ENCODE results near the gene ATP11B. TPM values are rescaled to one million over a fixed set of nuclear protein-coding genes. Genes with fewer than 3 reads are reported as not detected.

The ATP11B gene
- total RNA-seq, 1 experiment from 2014 or later, result 167 TPM

- peaks cover 7% of the 10 kb centered on the region; the same call in 1 of the 2 replicates for H3K79me2 ChIP-seq (ENCODE audit: low read length)
- DNase-seq, result no peak
- H3K4me3 ChIP-seq (ENCODE audit: low read length), result no peak overlapping the region
- H3K4me2 ChIP-seq (ENCODE audit: low read depth, low read length, poor library complexity, severe bottlenecking), result no peak overlapping the region
- no peaks in the 10 kb centered on the region for H3K9me3 ChIP-seq (ENCODE audit: low read length)
- peaks cover 7% of the 10 kb centered on the region for H3K4me1 ChIP-seq (ENCODE audit: low read length)
- H3K27me3 ChIP-seq (ENCODE audit: low read length), result no peaks in the 10 kb centered on the region
- H3K9me2 ChIP-seq (replicated peaks; ENCODE audit: insufficient read depth, low read length), result no peaks in the 10 kb centered on the region
- no peak overlapping the region for H3K9ac ChIP-seq (ENCODE audit: low read length)
- H3K27ac ChIP-seq (ENCODE audit: low read length), result no peak overlapping the region
- H2AFZ ChIP-seq (ENCODE audit: low read length), result no peak overlapping the region
- H3K36me3 ChIP-seq (ENCODE audit: insufficient read depth, low read length), result peaks cover 12% of the 10 kb centered on the region; the same call in 1 of the 2 replicates
- H4K20me1 ChIP-seq (ENCODE audit: insufficient read depth, low read depth, low read length), result no peaks in the 10 kb centered on the region
Measured at GRCh38 chr3:182921665-182922355, 128.5 kb downstream of the ATP11B start.

DNA sequence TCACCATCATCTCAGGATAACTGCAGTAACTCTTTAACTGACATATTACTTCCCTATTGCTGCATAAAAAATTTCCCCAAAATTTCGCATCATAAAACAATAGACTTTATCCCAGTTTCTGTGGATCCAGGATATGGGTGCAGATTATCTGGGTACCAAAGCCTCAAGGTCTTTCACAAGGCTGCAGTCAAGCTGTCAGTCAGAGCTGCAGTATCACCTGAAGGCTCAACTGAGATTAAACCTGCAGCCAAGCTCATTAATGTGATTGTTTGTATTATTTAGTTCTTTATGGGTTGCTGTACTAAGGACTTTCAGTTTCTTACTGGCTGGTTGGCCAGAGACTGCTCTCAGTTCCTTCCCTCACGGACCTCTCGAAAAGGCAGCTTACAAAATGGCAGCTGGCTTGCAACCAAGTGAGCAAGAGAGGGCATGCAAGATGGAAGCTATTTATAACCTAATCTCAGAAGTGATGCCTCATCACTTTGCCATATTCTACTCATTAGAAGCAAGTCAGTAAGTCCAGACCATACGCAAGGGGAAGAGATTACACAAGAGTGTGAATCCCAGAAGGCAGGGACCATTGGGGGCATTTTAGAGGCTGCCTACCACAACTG is 132.1 kb downstream of the ATP11B start:
- H3K4me1 ChIP-seq (ENCODE audit: low read length), result no peaks in the 10 kb centered on the region
- no peaks in the 10 kb centered on the region for H4K20me1 ChIP-seq (ENCODE audit: insufficient read depth, low read depth, low read length)
- H3K9ac ChIP-seq (ENCODE audit: low read length), result no peak overlapping the region
- no peak overlapping the region for H2AFZ ChIP-seq (ENCODE audit: low read length)
- no peak overlapping the region for H3K4me3 ChIP-seq (ENCODE audit: low read length)
- DNase-seq, result no peak
- H3K27ac ChIP-seq (ENCODE audit: low read length), result no peak overlapping the region
- no peaks in the 10 kb centered on the region for H3K9me3 ChIP-seq (ENCODE audit: low read length)
- peaks cover 15% of the 10 kb centered on the region; the same call in 1 of the 2 replicates for H3K36me3 ChIP-seq (ENCODE audit: insufficient read depth, low read length)
- peaks cover 8% of the 10 kb centered on the region for H3K79me2 ChIP-seq (ENCODE audit: low read length)
- no peaks in the 10 kb centered on the region for H3K9me2 ChIP-seq (replicated peaks; ENCODE audit: insufficient read depth, low read length)
- H3K27me3 ChIP-seq (ENCODE audit: low read length), result no peaks in the 10 kb centered on the region
- no peak overlapping the region for H3K4me2 ChIP-seq (ENCODE audit: low read depth, low read length, poor library complexity, severe bottlenecking)

- H3K4me3 ChIP-seq (ENCODE audit: low read length), result no peak overlapping the region
- H4K20me1 ChIP-seq (ENCODE audit: insufficient read depth, low read depth, low read length), result no peaks in the 10 kb centered on the region
- H3K4me2 ChIP-seq (ENCODE audit: low read depth, low read length, poor library complexity, severe bottlenecking), result no peak overlapping the region
- H3K9me2 ChIP-seq (replicated peaks; ENCODE audit: insufficient read depth, low read length), result no peaks in the 10 kb centered on the region
- H3K27me3 ChIP-seq (ENCODE audit: low read length), result no peaks in the 10 kb centered on the region
- H3K27ac ChIP-seq (ENCODE audit: low read length), result no peak overlapping the region
- no peaks in the 10 kb centered on the region for H3K9me3 ChIP-seq (ENCODE audit: low read length)
- peaks cover 8% of the 10 kb centered on the region for H3K79me2 ChIP-seq (ENCODE audit: low read length)
- DNase-seq, result no peak
- H3K36me3 ChIP-seq (ENCODE audit: insufficient read depth, low read length), result peaks cover 15% of the 10 kb centered on the region; the same call in 1 of the 2 replicates
- H2AFZ ChIP-seq (ENCODE audit: low read length), result no peak overlapping the region
- no peak overlapping the region for H3K9ac ChIP-seq (ENCODE audit: low read length)
- no peaks in the 10 kb centered on the region for H3K4me1 ChIP-seq (ENCODE audit: low read length)
Measured at GRCh38 chr3:182925944-182926337, 132.6 kb downstream of the ATP11B start.

DNA sequence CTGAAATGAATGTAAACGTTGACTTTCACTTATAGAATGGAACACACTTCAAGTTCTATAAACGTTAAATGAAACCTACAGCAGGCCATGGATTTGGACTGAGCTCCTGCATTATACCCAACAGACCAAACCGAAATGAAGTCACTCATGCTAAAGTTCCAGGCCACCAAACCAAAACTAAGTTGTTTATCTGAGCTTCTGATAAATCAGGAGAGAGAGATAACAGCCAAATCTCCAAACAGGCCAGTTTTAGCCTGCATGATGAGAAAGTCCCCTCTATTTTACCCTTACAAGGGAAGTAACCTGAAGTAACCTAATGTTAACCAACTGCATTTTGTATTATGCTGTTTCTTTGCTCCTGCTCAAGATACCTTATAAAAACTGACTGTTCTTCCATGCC is 142.5 kb downstream of the ATP11B start:
- no peak for DNase-seq
- Histone ChIP-seq H3K4me2 (ENCODE audit: low read depth, low read length, poor library complexity, severe bottlenecking) (no peak overlapping the region), H3K27me3 (ENCODE audit: low read length) (no peaks in the 10 kb centered on the region), H3K9ac (ENCODE audit: low read length) (no peak overlapping the region), H3K79me2 (ENCODE audit: low read length) (peaks cover 25% of the 10 kb centered on the region), H3K9me2 (replicated peaks; ENCODE audit: insufficient read depth, low read length) (no peaks in the 10 kb centered on the region), H2AFZ (ENCODE audit: low read length) (no peak overlapping the region), H3K27ac (ENCODE audit: low read length) (no peak overlapping the region), H3K4me1 (ENCODE audit: low read length) (peaks cover 28% of the 10 kb centered on the region), H3K4me3 (ENCODE audit: low read length) (no peak overlapping the region), H3K36me3 (ENCODE audit: insufficient read depth, low read length) (peaks cover 49% of the 10 kb centered on the region), H4K20me1 (ENCODE audit: insufficient read depth, low read depth, low read length) (no peaks in the 10 kb centered on the region), H3K9me3 (ENCODE audit: low read length) (peaks cover 8% of the 10 kb centered on the region; the same call in 1 of the 2 replicates)

DNA sequence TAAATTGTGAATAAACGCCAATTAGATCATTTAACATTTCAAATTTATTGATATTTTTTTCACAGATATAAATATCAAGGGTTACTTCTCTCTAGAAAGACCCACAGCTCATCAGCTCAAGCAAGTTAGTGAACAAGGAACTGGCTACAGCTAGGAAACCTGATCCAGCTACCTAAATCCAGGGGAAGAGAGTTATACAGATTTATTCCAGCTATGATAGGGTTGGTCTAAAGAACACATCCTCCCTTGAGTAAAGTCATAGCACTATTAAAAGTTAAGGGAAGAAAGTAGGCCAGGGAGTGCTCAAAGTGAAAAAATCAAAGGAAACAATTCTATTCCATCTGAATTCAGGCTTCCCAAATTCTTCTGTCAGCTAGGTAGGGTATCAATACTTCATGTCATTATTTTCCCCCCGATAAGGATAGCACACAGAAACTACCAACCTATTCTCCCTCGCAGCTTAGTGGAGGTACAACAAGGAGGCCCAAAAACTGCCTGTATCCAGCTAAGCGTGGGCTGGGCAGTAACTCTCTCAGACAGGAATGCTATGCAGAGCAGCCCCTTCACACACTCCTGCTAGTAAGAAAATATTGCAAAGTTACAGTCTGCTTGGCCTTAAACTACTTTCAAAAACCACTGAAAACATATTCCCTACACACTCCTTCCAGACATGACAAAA is 143.1 kb downstream of the ATP11B start:
- Histone ChIP-seq H3K4me1 (ENCODE audit: low read length) (peaks cover 28% of the 10 kb centered on the region), H3K4me3 (ENCODE audit: low read length) (no peak overlapping the region), H3K79me2 (ENCODE audit: low read length) (peaks cover 26% of the 10 kb centered on the region), H3K9ac (ENCODE audit: low read length) (no peak overlapping the region), H3K9me3 (ENCODE audit: low read length) (peaks cover 8% of the 10 kb centered on the region; the same call in 1 of the 2 replicates), H3K27ac (ENCODE audit: low read length) (no peak overlapping the region), H3K27me3 (ENCODE audit: low read length) (no peaks in the 10 kb centered on the region), H3K4me2 (ENCODE audit: low read depth, low read length, poor library complexity, severe bottlenecking) (no peak overlapping the region), H2AFZ (ENCODE audit: low read length) (no peak overlapping the region), H3K9me2 (replicated peaks; ENCODE audit: insufficient read depth, low read length) (no peaks in the 10 kb centered on the region), H3K36me3 (ENCODE audit: insufficient read depth, low read length) (peaks cover 49% of the 10 kb centered on the region), H4K20me1 (ENCODE audit: insufficient read depth, low read depth, low read length) (no peaks in the 10 kb centered on the region)
- DNase-seq, result no peak

DNA sequence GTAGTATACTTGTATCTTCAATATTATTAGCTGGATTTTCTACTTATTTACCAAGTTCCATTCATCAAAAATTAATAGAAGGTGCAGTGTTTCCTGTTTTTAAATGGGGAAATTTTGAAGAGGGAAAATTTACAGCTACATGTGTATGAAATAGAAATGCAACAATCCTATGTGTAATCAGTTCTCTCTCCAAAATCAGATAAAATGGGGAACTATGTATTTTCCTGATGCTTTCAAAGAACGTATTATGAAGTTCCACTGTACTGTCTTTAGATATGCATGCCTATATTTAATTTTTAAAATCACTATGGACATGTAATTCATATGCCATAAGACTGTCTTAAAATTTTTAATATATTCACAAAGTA is 143.6 kb downstream of the ATP11B start:
- Histone ChIP-seq H3K36me3 (ENCODE audit: insufficient read depth, low read length) (peaks cover 51% of the 10 kb centered on the region), H3K9me3 (ENCODE audit: low read length) (peaks cover 8% of the 10 kb centered on the region; the same call in 1 of the 2 replicates), H3K4me2 (ENCODE audit: low read depth, low read length, poor library complexity, severe bottlenecking) (no peak overlapping the region), H3K9ac (ENCODE audit: low read length) (no peak overlapping the region), H3K27me3 (ENCODE audit: low read length) (no peaks in the 10 kb centered on the region), H3K27ac (ENCODE audit: low read length) (no peak overlapping the region), H3K9me2 (replicated peaks; ENCODE audit: insufficient read depth, low read length) (no peaks in the 10 kb centered on the region), H3K4me1 (ENCODE audit: low read length) (peaks cover 28% of the 10 kb centered on the region), H3K4me3 (ENCODE audit: low read length) (no peak overlapping the region), H4K20me1 (ENCODE audit: insufficient read depth, low read depth, low read length) (no peaks in the 10 kb centered on the region), H3K79me2 (ENCODE audit: low read length) (peaks cover 29% of the 10 kb centered on the region), H2AFZ (ENCODE audit: low read length) (no peak overlapping the region)
- DNase-seq, result no peak

GRCh38 chr3:182937293-182938051 is 144.2 kb downstream of the ATP11B start:
- Histone ChIP-seq H3K27ac (ENCODE audit: low read length) (peak overlapping the region; percentile 50), H3K27me3 (ENCODE audit: low read length) (no peaks in the 10 kb centered on the region), H3K36me3 (ENCODE audit: insufficient read depth, low read length) (peaks cover 47% of the 10 kb centered on the region), H4K20me1 (ENCODE audit: insufficient read depth, low read depth, low read length) (no peaks in the 10 kb centered on the region), H3K4me1 (ENCODE audit: low read length) (peaks cover 28% of the 10 kb centered on the region), H3K9ac (ENCODE audit: low read length) (no peak overlapping the region), H2AFZ (ENCODE audit: low read length) (no peak overlapping the region), H3K4me2 (ENCODE audit: low read depth, low read length, poor library complexity, severe bottlenecking) (peak overlapping the region; percentile 9), H3K79me2 (ENCODE audit: low read length) (peaks cover 29% of the 10 kb centered on the region), H3K4me3 (ENCODE audit: low read length) (no peak overlapping the region), H3K9me2 (replicated peaks; ENCODE audit: insufficient read depth, low read length) (no peaks in the 10 kb centered on the region), H3K9me3 (ENCODE audit: low read length) (peaks cover 3% of the 10 kb centered on the region; the same call in 1 of the 2 replicates)
- DNase-seq, result peak; percentile 74
